NOMO-1 treated with DMSO at 0.1 percent for 48 hours (cell line): ENCODE measurements around the gene TEX13C.
"Not testable (repeated sequence)": the region's sequence is repeated elsewhere in the genome, so short reads cannot be mapped to it uniquely, and the experiment has no call there.

ENCODE experiments used
- DNase-seq: peaks from one replicate; lab custom pipeline; 2025; ENCODE audit not compliant: unreplicated experiment; lab: John Stamatoyannopoulos, UW

The TEX13C gene

GRCh38 chrX:125319646-125320521 is at the start of gene TEX13C:
Gene TEX13C (plus strand): TSS chrX:125319871. CDS start chrX:125320120, 249 bp downstream.
- no peak for DNase-seq

DNA sequence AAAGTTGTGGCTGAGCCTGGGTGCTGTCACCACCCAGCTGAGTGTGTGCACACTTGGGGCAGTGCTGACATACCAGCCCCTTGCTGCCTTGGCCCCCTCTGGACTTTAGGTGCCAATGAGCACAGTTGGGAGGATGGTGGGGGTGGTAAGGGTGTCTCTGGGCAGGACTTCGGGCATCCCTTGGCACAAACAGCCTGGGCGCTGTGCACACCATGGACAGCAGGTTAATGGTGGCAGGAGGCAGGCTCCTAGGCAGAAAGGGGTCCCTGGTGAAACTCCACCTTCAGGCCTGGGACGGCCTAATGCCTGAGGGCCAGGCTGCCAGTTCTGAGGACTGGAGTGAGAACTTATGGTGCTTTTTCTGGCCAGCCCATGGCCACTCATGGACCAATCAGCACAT is 32.4 kb upstream of the TEX13C start:
- DNase-seq, result no peak

GRCh38 chrX:125288343-125288742 is 31.3 kb upstream of the TEX13C start:
- no peak for DNase-seq

- DNase-seq, result no peak
Measured at GRCh38 chrX:125289209-125289608, 30.5 kb upstream of the TEX13C start.

- DNase-seq, result no peak
Measured at GRCh38 chrX:125289920-125290319, 29.8 kb upstream of the TEX13C start.

- DNase-seq, result no peak
Measured at GRCh38 chrX:125291124-125291523, 28.5 kb upstream of the TEX13C start.

- DNase-seq, result peak; percentile 82
Measured at GRCh38 chrX:125293850-125294780, 25.6 kb upstream of the TEX13C start.

DNA sequence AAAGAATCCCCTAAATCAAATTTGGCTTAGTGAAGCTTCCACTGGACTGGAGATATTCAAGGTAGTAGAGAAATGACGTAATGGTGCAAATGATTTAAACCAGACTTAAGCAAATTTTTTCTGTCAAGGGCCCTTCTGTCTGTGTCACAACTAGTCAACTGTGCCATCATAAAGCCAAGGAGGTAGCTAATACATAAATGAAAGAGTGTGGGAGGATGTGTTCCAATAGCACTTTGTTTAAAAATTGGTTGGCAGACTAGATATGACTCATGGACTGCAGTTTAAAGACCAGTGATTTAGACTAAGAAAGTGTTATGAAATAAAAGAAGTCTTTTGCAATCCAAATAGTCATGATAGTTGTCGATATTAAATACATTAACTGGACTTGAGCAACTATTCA is 24.3 kb upstream of the TEX13C start:
- DNase-seq, result peak; percentile 52

DNA sequence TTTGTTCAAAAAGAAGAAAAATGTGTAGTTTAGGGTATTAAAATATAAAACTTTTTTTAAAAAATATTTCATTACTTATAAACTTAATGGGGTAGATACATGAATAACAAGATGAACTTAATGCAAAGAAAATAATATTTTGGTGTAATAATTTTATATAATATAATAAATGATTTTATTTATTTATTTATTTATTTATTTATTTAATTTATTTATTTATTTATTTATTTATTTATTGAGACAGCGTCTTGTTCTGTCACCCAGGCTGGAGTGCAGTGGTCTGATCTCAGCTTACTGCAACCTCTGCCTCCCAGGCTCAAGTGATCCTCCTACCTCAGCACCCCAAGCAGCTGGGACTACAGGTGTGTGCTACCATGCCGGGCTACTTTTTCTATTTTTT is 20.8 kb upstream of the TEX13C start:
- no peak for DNase-seq

- no peak for DNase-seq
Measured at GRCh38 chrX:125306335-125306866, 13.3 kb upstream of the TEX13C start.

DNA sequence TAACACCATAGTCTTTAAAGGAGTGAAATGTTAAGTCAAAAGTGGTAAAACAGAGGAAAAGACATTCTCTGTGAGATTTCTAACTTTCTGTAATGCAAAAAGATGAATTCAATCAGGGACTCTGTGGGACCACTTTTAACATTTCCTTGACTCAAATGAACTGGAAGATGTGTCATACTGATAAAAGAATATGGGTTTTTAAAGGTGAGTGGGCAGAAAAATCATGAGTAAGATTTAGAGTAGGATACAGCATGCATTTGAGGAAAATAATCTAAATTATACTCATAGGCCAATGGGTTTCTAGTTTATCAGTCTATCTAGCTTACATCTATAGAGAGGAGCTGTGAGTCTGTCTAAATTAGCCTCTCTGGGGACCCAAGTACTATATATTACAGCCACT is 11.0 kb upstream of the TEX13C start:
- DNase-seq, result no peak

GRCh38 chrX:125319166-125319565 is 505 bp upstream of the TEX13C start:
- not testable (repeated sequence) for DNase-seq

GRCh38 chrX:125322431-125322830 is 2.8 kb downstream of the TEX13C start:
- no peak for DNase-seq

DNA sequence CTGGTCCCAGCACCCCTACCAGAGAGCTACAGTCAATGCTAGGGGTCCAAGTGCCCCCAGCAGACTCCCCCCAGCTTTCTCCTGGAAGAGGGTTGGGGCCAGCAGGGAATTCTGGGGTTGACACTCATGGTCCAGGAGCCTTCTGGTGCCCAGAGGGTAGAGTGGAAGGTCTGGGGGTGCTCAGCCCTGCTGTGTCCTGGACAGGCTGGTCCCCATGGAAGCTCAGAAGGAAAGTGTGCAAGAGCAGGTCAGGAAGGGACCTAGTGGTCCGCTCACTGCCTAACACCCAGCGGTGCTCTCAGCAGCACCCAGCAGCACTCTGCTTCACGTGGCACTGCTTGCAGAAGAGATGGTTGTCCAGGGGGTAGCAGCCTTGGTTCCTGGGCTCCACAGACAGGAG is 6.9 kb downstream of the TEX13C start:
- DNase-seq, result no peak

DNA sequence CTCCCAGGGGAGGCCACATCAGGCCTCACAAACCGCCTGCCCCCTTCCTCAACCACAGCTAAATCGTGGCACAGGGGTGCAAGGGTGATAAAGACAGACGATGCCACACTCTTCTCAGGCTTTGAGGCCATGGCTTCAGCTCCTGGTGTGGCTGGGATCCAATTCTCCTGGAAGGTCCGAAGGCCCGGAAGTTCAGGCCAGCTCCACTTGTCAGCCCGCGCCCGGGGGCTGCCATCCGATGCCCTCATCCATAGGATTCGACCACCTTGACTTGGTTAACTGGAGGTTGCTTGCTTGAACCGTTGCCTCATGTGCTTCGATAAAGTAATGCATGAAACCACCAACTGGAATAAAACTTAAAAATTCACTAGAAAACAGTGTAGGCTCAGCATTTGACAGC is 8.2 kb downstream of the TEX13C start:
- no peak for DNase-seq

DNA sequence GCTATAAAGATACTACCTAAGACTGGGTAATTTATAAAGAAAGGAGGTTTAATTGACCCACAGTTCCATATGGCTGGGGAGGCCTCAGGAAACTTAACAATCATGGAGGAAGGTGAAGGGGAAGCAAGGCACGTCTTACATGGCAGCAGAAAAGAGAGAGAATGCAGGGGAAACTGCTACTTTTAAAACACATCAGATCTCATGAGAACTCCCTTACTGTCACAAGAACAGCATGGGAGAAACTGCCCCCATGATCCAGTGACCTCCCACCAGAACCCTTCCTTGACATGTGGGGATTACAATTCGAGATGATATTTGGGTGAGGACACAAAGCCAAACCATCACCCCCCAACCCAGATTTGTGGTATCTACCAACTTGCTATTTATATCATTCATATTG is 13.9 kb downstream of the TEX13C start:
- DNase-seq, result no peak

DNA sequence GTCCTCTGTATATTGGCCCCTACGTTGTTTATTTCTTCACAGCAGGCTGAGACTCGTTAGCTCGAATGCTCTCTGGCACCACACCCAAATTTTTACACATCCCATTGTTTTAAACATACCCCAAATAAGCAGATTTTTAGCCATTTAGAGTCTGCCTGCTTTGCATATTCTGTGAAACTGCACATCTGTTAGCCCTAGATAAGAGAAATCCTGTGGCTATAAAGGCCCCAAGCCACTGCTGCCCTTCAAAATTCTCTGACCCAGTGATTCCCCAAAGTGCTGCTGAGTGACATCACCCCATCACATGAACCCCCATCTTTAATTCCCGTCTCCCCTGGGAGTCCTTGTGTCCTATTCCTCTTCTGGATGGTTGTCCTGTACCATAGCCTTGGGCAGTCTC is 20.8 kb downstream of the TEX13C start:
- no peak for DNase-seq

- no peak for DNase-seq
Measured at GRCh38 chrX:125374169-125374568, 54.5 kb downstream of the TEX13C start.
